ENCODE data around the gene CFAP74.

The CFAP74 gene

GRCh38 chr1:1899967-1900327, 103.6 kb downstream of the CFAP74 start:
- no peak for TF ChIP-seq TEAD4 (IDR thresholded peaks at IDR 0.05)
- no peak for TF ChIP-seq USF1 (IDR thresholded peaks at IDR 0.05)

- no peak for TF ChIP-seq YY1 (IDR thresholded peaks at IDR 0.05; ENCODE audit: low read depth)
Observed at GRCh38 chr1:1899266-1899966, 104.2 kb downstream of the CFAP74 start.

- no peak for TF ChIP-seq TAF1 (IDR thresholded peaks at IDR 0.05; ENCODE audit: low read depth)
- TF ChIP-seq REST (IDR thresholded peaks at IDR 0.05; ENCODE audit: low read depth), result no peak
- no peak for TF ChIP-seq EP300 (IDR thresholded peaks at IDR 0.05; ENCODE audit: borderline replicate concordance)
- TF ChIP-seq CREB1 (IDR thresholded peaks at IDR 0.05; ENCODE audit: low read depth), result no peak
- no peak for TF ChIP-seq ZBTB7A (IDR thresholded peaks at IDR 0.05; ENCODE audit: low read depth)
- no peak for TF ChIP-seq FOXM1 (IDR thresholded peaks at IDR 0.05; ENCODE audit: borderline replicate concordance, low read depth)
- TF ChIP-seq TCF12 (IDR thresholded peaks at IDR 0.05; ENCODE audit: low read depth), result no peak
Observed at GRCh38 chr1:1898246-1898933, 105.2 kb downstream of the CFAP74 start.

GRCh38 chr1:1895456-1896336, 107.9 kb downstream of the CFAP74 start:
- TF ChIP-seq TCF12 (IDR thresholded peaks at IDR 0.05; ENCODE audit: low read depth), result no peak
- TF ChIP-seq ZBTB7A (IDR thresholded peaks at IDR 0.05; ENCODE audit: low read depth), result no peak
- no peak for TF ChIP-seq CREB1 (IDR thresholded peaks at IDR 0.05; ENCODE audit: low read depth)
- TF ChIP-seq USF1 (IDR thresholded peaks at IDR 0.05), result no peak
- no peak for TF ChIP-seq NFIC (IDR thresholded peaks at IDR 0.05)
- no peak for TF ChIP-seq RAD21 (IDR thresholded peaks at IDR 0.05; ENCODE audit: low read depth)
- no peak for TF ChIP-seq TAF1 (IDR thresholded peaks at IDR 0.05; ENCODE audit: low read depth)

GRCh38 chr1:1895060-1895418, 108.5 kb downstream of the CFAP74 start:
- TF ChIP-seq ZBTB7A (IDR thresholded peaks at IDR 0.05; ENCODE audit: low read depth) (no peak), NFIC (IDR thresholded peaks at IDR 0.05) (no peak), YY1 (IDR thresholded peaks at IDR 0.05; ENCODE audit: low read depth) (no peak), MAX (IDR thresholded peaks at IDR 0.05) (no peak), FOXM1 (IDR thresholded peaks at IDR 0.05; ENCODE audit: borderline replicate concordance, low read depth) (no peak), TCF12 (IDR thresholded peaks at IDR 0.05; ENCODE audit: low read depth) (no peak), CREB1 (IDR thresholded peaks at IDR 0.05; ENCODE audit: low read depth) (no peak), EP300 (IDR thresholded peaks at IDR 0.05; ENCODE audit: borderline replicate concordance) (no peak), USF1 (IDR thresholded peaks at IDR 0.05) (no peak), EGR1 (IDR thresholded peaks at IDR 0.05) (no peak), REST (IDR thresholded peaks at IDR 0.05; ENCODE audit: low read depth) (no peak), CEBPB (IDR thresholded peaks at IDR 0.05) (no peak), TEAD4 (IDR thresholded peaks at IDR 0.05) (no peak), TAF1 (IDR thresholded peaks at IDR 0.05; ENCODE audit: low read depth) (no peak), RAD21 (IDR thresholded peaks at IDR 0.05; ENCODE audit: low read depth) (no peak)
